IMR-90 (cell line): ENCODE measurements around the gene ZBTB38. TPM values are rescaled to one million over a fixed set of nuclear protein-coding genes. Genes with fewer than 3 reads are reported as not detected.

Experiments
- ATAC-seq: fragments of 200-7000 bp; cut with Tn5 transposase; 2 replicates; pipeline ENCODE4 v1.9.1; 2020; ENCODE audit warnings: low read depth, mild to moderate bottlenecking, moderate library complexity
- BruUV-seq: library from RNA; stranded (reverse); fragments of 400-500 nt; replicated peaks from 2 replicates; lab custom pipeline; 2021; lab: Mats Ljungman, UMichigan
- CTCF ChIA-PET: fragments of 300-600 bp; formaldehyde crosslinking; extraction: SDS; loops from one replicate; lab custom pipeline; 2021; ENCODE audit warnings: antibody characterized with exemption; lab: Yijun Ruan, JAX
- POLR2A ChIA-PET: fragments of 300-600 bp; sonication (Branson Sonifier 250); formaldehyde crosslinking; loops from one replicate; lab custom pipeline; 2022; ENCODE audit warnings: antibody characterized with exemption; ENCODE audit not compliant: unreplicated experiment; lab: Charles Lee
- DNase-seq: peaks from one replicate; pipeline ENCODE4 v3.0.0; 2013
- H2AFZ ChIP-seq: replicated peaks from 2 replicates; pipeline ENCODE3; 2013; ENCODE audit warnings: low read length, mild to moderate bottlenecking; ENCODE audit not compliant: poor library complexity
- H2AK5ac ChIP-seq: 2 replicates; pipeline ENCODE4 v1.6.1; 2013; ENCODE audit warnings: low read depth, low read length, inconsistent platforms
- H2AK9ac ChIP-seq: replicated peaks from 2 replicates; pipeline ENCODE3; 2013; ENCODE audit warnings: mild to moderate bottlenecking, low read depth, low read length, moderate library complexity; ENCODE audit not compliant: poor library complexity
- H2BK120ac ChIP-seq: 2 replicates; pipeline ENCODE4 v1.6.1; 2013; ENCODE audit warnings: low read depth, low read length, inconsistent platforms
- H2BK15ac ChIP-seq: 3 replicates; pipeline ENCODE4 v1.6.1; 2013; ENCODE audit warnings: low read depth, low read length, inconsistent platforms
- H2BK20ac ChIP-seq: 2 replicates; pipeline ENCODE4 v1.6.1; 2013; ENCODE audit warnings: low read depth, mild to moderate bottlenecking, inconsistent platforms, low read length, moderate library complexity
- H2BK5ac ChIP-seq: 2 replicates; pipeline ENCODE4 v1.6.1; 2013; ENCODE audit warnings: mild to moderate bottlenecking, low read depth, low read length, inconsistent platforms; ENCODE audit not compliant: poor library complexity, severe bottlenecking
- H3K14ac ChIP-seq: replicated peaks from 2 replicates; pipeline ENCODE4 v1.6.1; 2013; ENCODE audit warnings: low read depth, low read length, inconsistent platforms
- H3K18ac ChIP-seq: 2 replicates; pipeline ENCODE4 v1.6.1; 2013; ENCODE audit warnings: low read depth, low read length, control low read depth
- H3K23ac ChIP-seq: 2 replicates; pipeline ENCODE4 v1.6.1; 2013; ENCODE audit warnings: low read depth, low read length, inconsistent platforms
- H3K27ac ChIP-seq: 2 replicates; pipeline ENCODE4 v1.5.1; 2013; ENCODE audit warnings: mild to moderate bottlenecking, control low read depth, low read length; ENCODE audit not compliant: insufficient read depth
- H3K27me3 ChIP-seq: 2 replicates; pipeline ENCODE4 v1.6.1; 2013; ENCODE audit warnings: low read length; ENCODE audit not compliant: control insufficient read depth, insufficient read depth
- H3K36me3 ChIP-seq: 2 replicates; pipeline ENCODE4 v1.6.1; 2013; ENCODE audit warnings: low read length, mixed read lengths; ENCODE audit not compliant: control insufficient read depth, insufficient read depth
- H3K4ac ChIP-seq: 2 replicates; pipeline ENCODE4 v1.6.1; 2013; ENCODE audit warnings: low read depth, low read length, inconsistent platforms
- H3K4me1 ChIP-seq: 2 replicates; pipeline ENCODE4 v1.6.1; 2013; ENCODE audit warnings: low read length, mixed read lengths; ENCODE audit not compliant: control insufficient read depth, insufficient read depth
- H3K4me2 ChIP-seq: 2 replicates; pipeline ENCODE4 v1.6.1; 2013; ENCODE audit warnings: low read depth, mild to moderate bottlenecking, control low read depth, low read length, moderate library complexity
- H3K4me3 ChIP-seq: 2 replicates; pipeline ENCODE4 v1.5.1; 2013; ENCODE audit warnings: low read depth, mild to moderate bottlenecking, control low read depth, low read length, moderate library complexity; ENCODE audit not compliant: insufficient read depth
- H3K56ac ChIP-seq: 2 replicates; pipeline ENCODE4 v1.6.1; 2013; ENCODE audit warnings: low read length, inconsistent platforms; ENCODE audit not compliant: insufficient read depth; ENCODE audit errors: extremely low read depth
- H3K79me1 ChIP-seq, 2 experiments: 2 replicates each; pipeline ENCODE4 v1.6.1; 2013; ENCODE audit warnings: low read length in 2 of 2, inconsistent platforms in 1 of 2, low read depth in 1 of 2
- H3K9ac ChIP-seq: 2 replicates; pipeline ENCODE4 v1.6.1; 2013; ENCODE audit warnings: low read depth, low read length, control low read depth
- H3K9me1 ChIP-seq: 2 replicates; pipeline ENCODE4 v1.6.1; 2013; ENCODE audit warnings: low read length, inconsistent platforms; ENCODE audit not compliant: insufficient read depth
- H3K9me3 ChIP-seq: 2 replicates; pipeline ENCODE4 v1.6.1; 2013; ENCODE audit warnings: low read length; ENCODE audit not compliant: control insufficient read depth, insufficient read depth
- H4K20me1 ChIP-seq: 2 replicates; pipeline ENCODE4 v1.6.1; 2013; ENCODE audit warnings: low read length, inconsistent platforms; ENCODE audit not compliant: insufficient read depth
- H4K5ac ChIP-seq: 2 replicates; pipeline ENCODE4 v1.6.1; 2013; ENCODE audit warnings: mild to moderate bottlenecking, low read depth, low read length, control low read depth
- H4K8ac ChIP-seq, 2 experiments: 2 replicates each; pipeline ENCODE4 v1.6.1; 2013; ENCODE audit warnings: low read depth in 2 of 2, low read length in 2 of 2, control low read depth in 1 of 2, inconsistent platforms in 1 of 2
- H4K91ac ChIP-seq: 2 replicates; pipeline ENCODE4 v1.6.1; 2013; ENCODE audit warnings: low read depth, low read length, inconsistent platforms; ENCODE audit not compliant: insufficient read depth
- BHLHE40 ChIP-seq: fragments of 150-350 bp; IDR thresholded peaks from 2 replicates; pipeline ENCODE4 v1.6.1; 2016; ENCODE audit warnings: mild to moderate bottlenecking, low read depth, low read length
- CHD1 ChIP-seq: IDR thresholded peaks from 2 replicates; pipeline ENCODE4 v1.6.1; 2012; ENCODE audit warnings: low read depth, low read length, improper control_type of control experiment
- FOS ChIP-seq: fragments of 150-350 bp; IDR thresholded peaks from 2 replicates; pipeline ENCODE4 v1.6.1; 2016; ENCODE audit warnings: low read depth, low read length
- MAFK ChIP-seq: IDR thresholded peaks from 2 replicates; pipeline ENCODE4 v1.6.1; 2012; ENCODE audit warnings: low read depth, low read length, improper control_type of control experiment
- MAZ ChIP-seq: IDR thresholded peaks from 2 replicates; pipeline ENCODE4 v1.6.1; 2012; ENCODE audit warnings: low read depth, mild to moderate bottlenecking, low read length, improper control_type of control experiment, moderate library complexity, borderline replicate concordance
- MXI1 ChIP-seq: IDR thresholded peaks from 2 replicates; pipeline ENCODE4 v1.6.1; 2012; ENCODE audit warnings: low read depth, mild to moderate bottlenecking, low read length, moderate library complexity, borderline replicate concordance
- dilution Hi-C: fragments of 300-500 bp; cut with HindIII; formaldehyde crosslinking; loops from one replicate; pipeline ENCODE4 v1.14.3; 2018; ENCODE audit warnings: low sequenced_read_pairs; ENCODE audit not compliant: unreplicated experiment
- in situ Hi-C: fragments of 300-500 bp; cut with MboI; formaldehyde crosslinking; loops from 3 replicates; pipeline ENCODE4 v1.14.3; 2019; ENCODE audit warnings: low sequenced_read_pairs, inconsistent platforms, mixed read lengths
- intact Hi-C: fragments of 100-400 bp; cut with micrococcal nuclease; formaldehyde crosslinking; loops from 2 replicates; pipeline ENCODE4 v1.10.0; 2022
- polyA plus RNA-seq, 3 experiments: library from polyadenylated mRNA; depleted of rRNA; stranded (reverse); fragments of >200 nt; gene quantifications; 2 replicates each; pipeline ENCODE4 v1.2.3, GENCODE V29; 2012; ENCODE audit warnings: low replicate concordance in 1 of 3
- total RNA-seq: library from RNA; depleted of rRNA; stranded (reverse); fragments of >200 nt; gene quantifications from 2 replicates; pipeline ENCODE4 v1.2.3, GENCODE V29; 2012
- TF ChIP-seq, protein P1 (sequence below): fragments of 150-350 bp; IDR thresholded peaks from 2 replicates; pipeline ENCODE4 v1.6.1; 2016; ENCODE audit warnings: low read depth, mild to moderate bottlenecking, low read length, moderate library complexity, borderline replicate concordance
- TF ChIP-seq, protein P2 (sequence below): conservative IDR thresholded peaks from 2 replicates; pipeline ENCODE4 v1.5.1; 2012; ENCODE audit warnings: mild to moderate bottlenecking, low read depth, low read length, improper control_type of control experiment

Gene ZBTB38
- total and polyA plus RNA-seq, 2 of the 4 experiments (the other 2 are of a cell fraction): 44.9 to 274 TPM

DNA sequence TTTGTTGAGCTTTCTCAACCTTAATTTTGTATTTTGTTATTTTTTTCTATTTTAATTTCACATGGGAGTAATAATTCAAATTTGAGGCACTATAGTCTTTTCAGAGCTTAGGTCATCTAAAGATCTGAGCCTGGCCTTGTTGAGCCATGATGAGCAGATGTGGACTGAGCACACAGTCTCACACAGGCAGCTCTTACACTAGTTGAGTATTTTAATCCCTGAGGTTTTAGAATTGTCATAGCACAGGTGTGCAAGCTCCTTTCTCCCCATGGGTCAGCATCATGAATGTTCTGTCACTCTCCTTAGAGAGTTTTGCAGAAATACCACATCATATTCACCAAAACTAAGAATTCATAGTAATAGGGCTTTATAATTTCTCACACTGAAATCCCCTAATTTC, 4.9 kb downstream of the ZBTB38 start:
- no peak for ATAC-seq
- H4K20me1 ChIP-seq: no peaks in the 10 kb centered on the region
- no peak overlapping the region; the same call in 1 of the 2 replicates for H4K5ac ChIP-seq
- ChIA-PET CTCF (interaction anchor here (0.6 to 1.4 kb wide), 4 partner anchors 9 to 67 kb away, joined by 3 to 5 read pairs (median 3); no protein-coding TSS in a partner anchor), POLR2A (no interaction called here)
- no peak for TF ChIP-seq MAZ
- TF ChIP-seq FOS: no peak
- TF ChIP-seq CHD1: no peak
- no peak for TF ChIP-seq MXI1
- TF ChIP-seq, protein P1, sequence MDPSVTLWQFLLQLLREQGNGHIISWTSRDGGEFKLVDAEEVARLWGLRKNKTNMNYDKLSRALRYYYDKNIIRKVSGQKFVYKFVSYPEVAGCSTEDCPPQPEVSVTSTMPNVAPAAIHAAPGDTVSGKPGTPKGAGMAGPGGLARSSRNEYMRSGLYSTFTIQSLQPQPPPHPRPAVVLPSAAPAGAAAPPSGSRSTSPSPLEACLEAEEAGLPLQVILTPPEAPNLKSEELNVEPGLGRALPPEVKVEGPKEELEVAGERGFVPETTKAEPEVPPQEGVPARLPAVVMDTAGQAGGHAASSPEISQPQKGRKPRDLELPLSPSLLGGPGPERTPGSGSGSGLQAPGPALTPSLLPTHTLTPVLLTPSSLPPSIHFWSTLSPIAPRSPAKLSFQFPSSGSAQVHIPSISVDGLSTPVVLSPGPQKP: no peak
- TF ChIP-seq, protein P2, sequence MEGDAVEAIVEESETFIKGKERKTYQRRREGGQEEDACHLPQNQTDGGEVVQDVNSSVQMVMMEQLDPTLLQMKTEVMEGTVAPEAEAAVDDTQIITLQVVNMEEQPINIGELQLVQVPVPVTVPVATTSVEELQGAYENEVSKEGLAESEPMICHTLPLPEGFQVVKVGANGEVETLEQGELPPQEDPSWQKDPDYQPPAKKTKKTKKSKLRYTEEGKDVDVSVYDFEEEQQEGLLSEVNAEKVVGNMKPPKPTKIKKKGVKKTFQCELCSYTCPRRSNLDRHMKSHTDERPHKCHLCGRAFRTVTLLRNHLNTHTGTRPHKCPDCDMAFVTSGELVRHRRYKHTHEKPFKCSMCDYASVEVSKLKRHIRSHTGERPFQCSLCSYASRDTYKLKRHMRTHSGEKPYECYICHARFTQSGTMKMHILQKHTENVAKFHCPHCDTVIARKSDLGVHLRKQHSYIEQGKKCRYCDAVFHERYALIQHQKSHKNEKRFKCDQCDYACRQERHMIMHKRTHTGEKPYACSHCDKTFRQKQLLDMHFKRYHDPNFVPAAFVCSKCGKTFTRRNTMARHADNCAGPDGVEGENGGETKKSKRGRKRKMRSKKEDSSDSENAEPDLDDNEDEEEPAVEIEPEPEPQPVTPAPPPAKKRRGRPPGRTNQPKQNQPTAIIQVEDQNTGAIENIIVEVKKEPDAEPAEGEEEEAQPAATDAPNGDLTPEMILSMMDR: no peak
- TF ChIP-seq MAFK: no peak
- TF ChIP-seq BHLHE40: no peak
- H3K4ac ChIP-seq: peak overlapping the region; percentile 42; the same call in 1 of the 2 replicates
- H2BK15ac ChIP-seq: no peak overlapping the region
- H3K9me3 ChIP-seq: no peaks in the 10 kb centered on the region
- H4K91ac ChIP-seq: no peak overlapping the region
- peak overlapping the region; percentile 55; the same call in 1 of the 2 replicates for H3K18ac ChIP-seq
- no peak overlapping the region for H2AK9ac ChIP-seq
- dilution Hi-C loops: no loop called here
- no peak overlapping the region for H3K4me3 ChIP-seq
- no peak overlapping the region for H3K9ac ChIP-seq
- peaks cover 30% of the 10 kb centered on the region for H3K36me3 ChIP-seq
- H3K79me1 ChIP-seq: peaks cover 50 to 84% of the 10 kb centered on the region in 2 experiments
- peaks cover 14% of the 10 kb centered on the region for H3K9me1 ChIP-seq
- BruUV-seq: no TSS peak
- no peak for DNase-seq
- H2BK5ac ChIP-seq: peak overlapping the region; percentile 37
- no peak overlapping the region for H3K56ac ChIP-seq
- peak overlapping the region; percentile 12; the same call in 1 of the 2 replicates for H2BK20ac ChIP-seq
- no peak overlapping the region for H3K4me2 ChIP-seq
- in situ Hi-C loops: no loop called here
- H3K27me3 ChIP-seq: no peaks in the 10 kb centered on the region
- H4K8ac ChIP-seq: no peak overlapping the region; a peak in 1 of 4 replicates
- no peak overlapping the region for H2AK5ac ChIP-seq
- H2BK120ac ChIP-seq: no peak overlapping the region
- peak overlapping the region; percentile 39; the same call in 1 of the 2 replicates for H3K14ac ChIP-seq
- 0 out of 2 replicates have a peak overlapping the region, but pooled peaks have one; percentile 2 for H3K23ac ChIP-seq
- H3K27ac ChIP-seq: no peak overlapping the region
- intact Hi-C loops: no loop called here
- peaks cover 11% of the 10 kb centered on the region for H3K4me1 ChIP-seq
- H2AFZ ChIP-seq: no peak overlapping the region
